Loucy (cell line): ENCODE results near the gene CEP70.

Experiments
- H2AFZ ChIP-seq: fragments of 200-600 bp; sonication (generic); 2 replicates; pipeline ENCODE4 v1.6.0; 2016; ENCODE audit warnings: antibody characterized with exemption, mild to moderate bottlenecking, low read length, moderate library complexity
- H3F3A ChIP-seq: fragments of 200-600 bp; 2 replicates; pipeline ENCODE4 v1.6.0; 2016; ENCODE audit warnings: antibody characterized with exemption, low read depth, mild to moderate bottlenecking
- H3K27me3 ChIP-seq: fragments of 200-600 bp; sonication (generic); 2 replicates; pipeline ENCODE4 v1.6.1; 2014; ENCODE audit warnings: low read length, mild to moderate bottlenecking; ENCODE audit not compliant: insufficient read depth, poor library complexity, severe bottlenecking
- H3K36me3 ChIP-seq: fragments of 200-600 bp; sonication (generic); 2 replicates; pipeline ENCODE4 v1.6.1; 2016; ENCODE audit warnings: low read length; ENCODE audit not compliant: insufficient read depth
- H3K4me1 ChIP-seq: fragments of 200-600 bp; sonication (generic); 2 replicates; pipeline ENCODE4 v1.5.1; 2014; ENCODE audit warnings: low read length, mild to moderate bottlenecking; ENCODE audit not compliant: insufficient read depth, poor library complexity, severe bottlenecking
- H3K4me2 ChIP-seq: fragments of 200-600 bp; sonication (generic); 2 replicates; pipeline ENCODE4 v1.6.0; 2014; ENCODE audit warnings: antibody characterized with exemption, low read length, low read depth, mild to moderate bottlenecking; ENCODE audit not compliant: poor library complexity, severe bottlenecking
- H3K4me3 ChIP-seq: fragments of 200-600 bp; sonication (generic); 2 replicates; pipeline ENCODE4 v1.5.1; 2014; ENCODE audit warnings: low read length, mild to moderate bottlenecking, mixed read lengths; ENCODE audit not compliant: poor library complexity, severe bottlenecking
- H3K79me2 ChIP-seq: fragments of 200-600 bp; sonication (generic); 2 replicates; pipeline ENCODE4 v1.6.1; 2014; ENCODE audit warnings: low read length; ENCODE audit not compliant: insufficient read depth
- H3K9ac ChIP-seq: fragments of 200-600 bp; sonication (generic); 2 replicates; pipeline ENCODE4 v1.6.0; 2014; ENCODE audit warnings: mild to moderate bottlenecking, low read depth, low read length, moderate library complexity; ENCODE audit not compliant: poor library complexity, severe bottlenecking
- H3K9me2 ChIP-seq: fragments of 200-600 bp; sonication (generic); replicated peaks from 2 replicates; pipeline ENCODE4 v1.6.1; 2016; ENCODE audit warnings: low read depth, low read length, mixed read lengths
- H3K9me3 ChIP-seq: fragments of 200-600 bp; sonication (generic); 2 replicates; pipeline ENCODE4 v1.6.1; 2014; ENCODE audit warnings: mild to moderate bottlenecking, antibody characterized with exemption, low read length, low read depth; ENCODE audit not compliant: insufficient read depth
- H4K20me1 ChIP-seq: fragments of 200-600 bp; sonication (generic); 2 replicates; pipeline ENCODE4 v1.6.0; 2014; ENCODE audit warnings: antibody characterized with exemption, low read length, mild to moderate bottlenecking; ENCODE audit not compliant: insufficient read depth, poor library complexity, severe bottlenecking
- EZH2phosphoT487 ChIP-seq: fragments of 200-600 bp; IDR thresholded peaks from 2 replicates; pipeline ENCODE4 v1.6.1; 2018; ENCODE audit warnings: antibody characterized with exemption, mild to moderate bottlenecking, moderate library complexity, borderline replicate concordance
- TF ChIP-seq, protein P1 (sequence below): fragments of 200-600 bp; sonication (generic); conservative IDR thresholded peaks from 2 replicates; pipeline ENCODE4 v1.5.1; 2014; ENCODE audit warnings: mild to moderate bottlenecking, antibody characterized with exemption, low read length

Gene CEP70

DNA sequence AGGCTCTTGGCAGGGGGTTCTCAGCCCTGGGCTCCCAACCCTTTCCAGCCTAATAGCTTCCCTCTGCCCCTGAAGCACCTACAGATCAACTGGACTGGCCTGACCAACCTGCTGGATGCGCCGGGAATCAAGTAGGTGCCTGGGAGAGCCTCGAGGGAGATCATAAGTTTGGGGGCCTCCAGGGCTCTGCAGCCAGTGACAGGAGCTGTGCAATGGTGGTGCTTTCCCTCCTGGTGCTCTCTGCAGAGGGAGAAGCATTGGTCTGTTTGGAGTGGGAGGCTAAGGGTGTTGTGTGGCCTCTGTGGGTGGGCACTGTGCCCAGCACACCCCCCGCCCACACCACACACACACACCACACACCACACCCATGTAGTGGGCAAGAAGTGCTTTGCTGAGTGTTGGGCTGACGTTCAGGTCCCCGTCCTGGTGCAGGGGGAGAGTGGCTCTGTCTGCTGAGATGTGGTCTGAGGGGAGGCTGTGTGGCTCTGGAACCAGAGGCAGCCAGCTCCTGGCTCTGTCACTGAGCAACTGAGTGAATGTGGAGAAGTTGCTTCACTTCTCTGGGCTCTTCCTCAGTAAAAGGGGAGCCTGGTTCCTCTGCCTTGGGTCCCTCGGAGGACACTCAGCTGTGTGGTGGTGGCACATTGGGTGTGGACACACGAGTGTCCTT lies 133.4 kb downstream of the CEP70 start:
- no peak for TF ChIP-seq EZH2phosphoT487
- TF ChIP-seq, protein P1, sequence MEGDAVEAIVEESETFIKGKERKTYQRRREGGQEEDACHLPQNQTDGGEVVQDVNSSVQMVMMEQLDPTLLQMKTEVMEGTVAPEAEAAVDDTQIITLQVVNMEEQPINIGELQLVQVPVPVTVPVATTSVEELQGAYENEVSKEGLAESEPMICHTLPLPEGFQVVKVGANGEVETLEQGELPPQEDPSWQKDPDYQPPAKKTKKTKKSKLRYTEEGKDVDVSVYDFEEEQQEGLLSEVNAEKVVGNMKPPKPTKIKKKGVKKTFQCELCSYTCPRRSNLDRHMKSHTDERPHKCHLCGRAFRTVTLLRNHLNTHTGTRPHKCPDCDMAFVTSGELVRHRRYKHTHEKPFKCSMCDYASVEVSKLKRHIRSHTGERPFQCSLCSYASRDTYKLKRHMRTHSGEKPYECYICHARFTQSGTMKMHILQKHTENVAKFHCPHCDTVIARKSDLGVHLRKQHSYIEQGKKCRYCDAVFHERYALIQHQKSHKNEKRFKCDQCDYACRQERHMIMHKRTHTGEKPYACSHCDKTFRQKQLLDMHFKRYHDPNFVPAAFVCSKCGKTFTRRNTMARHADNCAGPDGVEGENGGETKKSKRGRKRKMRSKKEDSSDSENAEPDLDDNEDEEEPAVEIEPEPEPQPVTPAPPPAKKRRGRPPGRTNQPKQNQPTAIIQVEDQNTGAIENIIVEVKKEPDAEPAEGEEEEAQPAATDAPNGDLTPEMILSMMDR, result no peak
- no peaks in the 10 kb centered on the region for H3F3A ChIP-seq

DNA sequence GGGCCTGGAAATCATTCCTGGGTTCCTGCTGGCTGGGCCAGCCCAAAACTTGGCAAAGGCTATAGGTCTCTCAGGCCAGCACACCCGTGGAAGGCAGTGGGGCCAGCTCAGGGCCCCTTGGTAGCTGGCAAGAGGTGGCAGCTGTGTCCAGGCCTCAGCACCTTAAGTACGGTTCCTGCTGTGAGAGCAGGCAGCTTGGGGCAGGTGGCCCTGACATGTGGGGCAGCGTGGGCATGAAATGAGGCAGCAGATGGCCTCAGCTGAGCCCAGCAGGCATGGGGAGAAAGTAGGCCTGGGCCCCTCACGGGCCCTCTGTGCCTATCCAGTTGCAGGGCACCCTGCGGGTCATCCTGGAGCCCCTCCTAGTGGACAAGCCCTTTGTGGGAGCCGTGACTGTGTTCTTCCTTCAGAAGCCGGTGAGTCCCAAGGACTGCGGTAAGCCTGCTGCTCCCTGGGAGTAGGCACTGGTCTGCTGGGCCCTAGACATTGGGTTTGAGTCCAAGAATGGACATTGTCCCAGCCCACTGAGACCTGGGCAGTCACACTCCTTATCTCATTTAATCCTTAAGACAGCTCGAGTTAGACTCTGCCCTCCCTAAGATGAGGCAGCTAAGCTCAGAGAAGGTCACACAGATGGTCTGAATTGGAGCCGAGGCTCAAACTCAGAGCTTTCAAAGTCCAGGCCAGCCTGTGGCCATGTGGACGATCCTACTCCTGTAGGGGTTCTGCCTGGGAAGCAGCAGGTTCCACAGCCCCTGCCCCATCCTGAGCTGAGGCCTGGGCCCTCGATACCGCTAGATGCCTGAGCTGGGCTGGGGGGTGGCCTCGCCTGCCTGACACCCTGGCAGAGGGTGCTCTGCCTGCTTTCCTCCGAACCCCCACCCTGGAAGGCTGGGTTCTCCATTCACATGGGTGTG lies 134.2 kb downstream of the CEP70 start:
- no peak for TF ChIP-seq EZH2phosphoT487
- TF ChIP-seq, protein P1, result 0 out of 2 replicates have a peak, but pooled peaks have one; percentile 10
- no peak overlapping the region for H3K4me3 ChIP-seq
- H3K36me3 ChIP-seq, result no peaks in the 10 kb centered on the region

More for the DNA sequence above, 133.4 kb downstream of the CEP70 start:
- peaks cover 4% of the 10 kb centered on the region for H3K4me1 ChIP-seq
- no peak overlapping the region for H3K4me2 ChIP-seq
- H3K9ac ChIP-seq, result no peak overlapping the region
- H4K20me1 ChIP-seq, result no peaks in the 10 kb centered on the region
- no peaks in the 10 kb centered on the region for H3K36me3 ChIP-seq
- no peak overlapping the region for H2AFZ ChIP-seq
- no peaks in the 10 kb centered on the region for H3K9me2 ChIP-seq
- H3K9me3 ChIP-seq, result no peaks in the 10 kb centered on the region
- no peaks in the 10 kb centered on the region for H3K27me3 ChIP-seq
- no peak overlapping the region for H3K4me3 ChIP-seq
- no peaks in the 10 kb centered on the region for H3K79me2 ChIP-seq

DNA sequence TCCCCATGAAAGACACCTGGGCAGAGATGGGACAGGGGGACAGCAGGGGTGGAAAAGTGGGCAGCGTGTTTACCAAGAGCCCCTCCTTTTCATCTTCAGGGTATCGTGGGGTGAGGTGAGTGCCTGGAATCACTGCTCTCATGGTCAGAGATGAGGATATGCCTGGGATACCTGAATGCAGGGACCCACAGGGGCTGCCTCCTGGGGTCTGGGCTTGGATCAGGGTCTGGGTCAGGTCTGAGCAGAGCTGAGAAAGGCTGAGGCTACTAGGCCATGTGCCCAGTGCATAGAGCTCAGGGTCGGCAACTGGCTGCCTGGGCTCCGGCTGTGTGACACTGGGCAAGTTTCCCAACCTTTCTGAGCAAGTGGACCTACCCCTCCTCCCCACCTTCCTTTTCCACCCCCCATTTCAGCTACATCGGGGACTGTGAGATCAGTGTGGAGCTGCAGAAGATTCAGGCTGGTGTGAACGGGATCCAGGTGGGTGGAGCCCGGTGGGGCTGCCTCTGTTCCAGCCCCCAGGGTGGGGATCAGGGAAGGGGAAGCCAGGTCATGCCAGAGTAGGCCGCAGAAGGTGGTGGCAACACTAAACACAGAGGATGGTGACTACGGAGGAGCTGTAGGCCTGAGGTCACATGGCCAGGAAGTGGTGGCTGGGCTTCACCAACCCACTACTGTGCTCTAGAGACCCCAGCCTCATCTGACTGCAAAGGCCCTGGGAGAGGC lies 135.1 kb downstream of the CEP70 start:
- Histone ChIP-seq H3K4me1 (peaks cover 4% of the 10 kb centered on the region), H3K79me2 (no peaks in the 10 kb centered on the region), H3K36me3 (no peaks in the 10 kb centered on the region), H3K9me2 (no peaks in the 10 kb centered on the region), H3K27me3 (no peaks in the 10 kb centered on the region), H2AFZ (peak overlapping the region; percentile 36; the same call in 1 of the 2 replicates), H3F3A (no peaks in the 10 kb centered on the region), H3K9ac (peak overlapping the region; percentile 5), H3K4me2 (no peak overlapping the region), H3K4me3 (no peak overlapping the region), H3K9me3 (no peaks in the 10 kb centered on the region), H4K20me1 (no peaks in the 10 kb centered on the region)
- no peak for TF ChIP-seq EZH2phosphoT487
- TF ChIP-seq, protein P1, result no peak

More for the DNA sequence above, 134.2 kb downstream of the CEP70 start:
- H2AFZ ChIP-seq, result no peak overlapping the region
- H3K4me2 ChIP-seq, result no peak overlapping the region
- no peaks in the 10 kb centered on the region for H3F3A ChIP-seq
- H3K4me1 ChIP-seq, result peaks cover 4% of the 10 kb centered on the region
- no peaks in the 10 kb centered on the region for H3K9me3 ChIP-seq
- no peaks in the 10 kb centered on the region for H3K27me3 ChIP-seq
- H3K9me2 ChIP-seq, result no peaks in the 10 kb centered on the region
- H3K79me2 ChIP-seq, result no peaks in the 10 kb centered on the region
- H4K20me1 ChIP-seq, result no peaks in the 10 kb centered on the region
- peak overlapping the region; percentile 5 for H3K9ac ChIP-seq
